ENCODE data around the gene PPFIBP1.
"Not testable (repeated sequence)": the region's sequence is repeated elsewhere in the genome, so short reads cannot be mapped to it uniquely, and the experiment has no call there.

PPFIBP1 gene

DNA sequence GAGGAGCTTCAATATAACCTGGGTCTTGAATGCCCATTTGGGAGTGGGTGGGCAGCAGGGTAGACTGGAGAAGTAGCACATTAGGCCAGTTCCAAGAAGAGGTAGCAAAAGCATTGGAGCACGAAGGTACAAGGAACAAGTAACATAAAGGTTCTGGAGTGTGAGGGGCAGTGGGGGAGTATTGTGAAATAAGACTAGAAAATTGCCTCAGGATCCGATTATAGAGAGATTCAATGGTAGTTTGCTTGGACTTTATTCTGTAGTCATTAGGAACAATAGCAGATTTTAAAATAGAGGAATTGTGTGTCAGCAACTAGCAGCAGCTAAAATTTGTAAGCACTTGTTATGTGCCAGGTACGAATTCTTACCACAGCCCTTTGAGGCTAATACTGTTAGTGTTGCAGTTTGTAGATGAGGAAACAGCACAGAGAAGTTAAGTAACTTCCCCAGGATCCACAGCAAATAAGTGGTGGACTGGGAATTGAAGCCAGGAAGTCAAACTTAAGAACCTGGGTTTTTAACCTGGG, 61.8 kb downstream of the PPFIBP1 start:
- no peak overlapping the region for H3K4me3 ChIP-seq (replicated peaks; ENCODE audit: low read depth, low read length)
- TF ChIP-seq, protein P1, sequence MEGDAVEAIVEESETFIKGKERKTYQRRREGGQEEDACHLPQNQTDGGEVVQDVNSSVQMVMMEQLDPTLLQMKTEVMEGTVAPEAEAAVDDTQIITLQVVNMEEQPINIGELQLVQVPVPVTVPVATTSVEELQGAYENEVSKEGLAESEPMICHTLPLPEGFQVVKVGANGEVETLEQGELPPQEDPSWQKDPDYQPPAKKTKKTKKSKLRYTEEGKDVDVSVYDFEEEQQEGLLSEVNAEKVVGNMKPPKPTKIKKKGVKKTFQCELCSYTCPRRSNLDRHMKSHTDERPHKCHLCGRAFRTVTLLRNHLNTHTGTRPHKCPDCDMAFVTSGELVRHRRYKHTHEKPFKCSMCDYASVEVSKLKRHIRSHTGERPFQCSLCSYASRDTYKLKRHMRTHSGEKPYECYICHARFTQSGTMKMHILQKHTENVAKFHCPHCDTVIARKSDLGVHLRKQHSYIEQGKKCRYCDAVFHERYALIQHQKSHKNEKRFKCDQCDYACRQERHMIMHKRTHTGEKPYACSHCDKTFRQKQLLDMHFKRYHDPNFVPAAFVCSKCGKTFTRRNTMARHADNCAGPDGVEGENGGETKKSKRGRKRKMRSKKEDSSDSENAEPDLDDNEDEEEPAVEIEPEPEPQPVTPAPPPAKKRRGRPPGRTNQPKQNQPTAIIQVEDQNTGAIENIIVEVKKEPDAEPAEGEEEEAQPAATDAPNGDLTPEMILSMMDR (IDR thresholded peaks at IDR 0.05; ENCODE audit: low read depth, low read length, missing control alignments): no peak
- no peak for DNase-seq (ENCODE audit: extremely low read depth, low read depth)

DNA sequence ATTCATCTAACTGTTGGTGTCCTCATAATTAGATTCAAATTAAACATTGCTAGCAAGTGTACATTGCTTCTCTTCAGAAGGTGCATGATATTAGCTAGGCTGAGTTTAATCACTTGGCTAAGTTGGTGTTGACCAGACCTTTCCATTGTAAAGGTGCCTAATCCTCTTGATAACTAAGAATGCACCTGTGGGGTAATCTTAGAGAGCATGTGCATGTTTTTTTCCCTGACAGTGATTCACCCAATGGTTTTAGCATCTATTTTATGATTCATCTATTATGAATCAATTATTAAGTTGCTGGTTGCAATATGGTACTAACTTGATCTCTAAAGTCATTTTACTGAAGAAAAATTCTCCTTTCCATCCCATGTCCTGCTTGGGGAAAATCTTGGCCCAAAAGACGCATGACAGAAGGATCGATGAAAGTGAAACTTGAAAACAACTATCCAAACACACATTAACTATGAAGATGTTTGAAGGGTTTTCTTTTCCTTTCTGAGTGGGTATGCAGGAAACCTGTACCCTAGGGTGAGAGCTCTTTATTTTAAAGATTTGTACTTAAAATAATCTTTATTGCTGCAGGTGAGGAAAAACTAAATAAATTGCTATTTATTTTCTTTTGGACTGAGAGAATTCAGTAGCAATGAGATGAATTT, 64.2 kb downstream of the PPFIBP1 start:
- not testable (repeated sequence) for DNase-seq (ENCODE audit: extremely low read depth, low read depth); H3K4me3 ChIP-seq (replicated peaks; ENCODE audit: low read depth, low read length)

DNA sequence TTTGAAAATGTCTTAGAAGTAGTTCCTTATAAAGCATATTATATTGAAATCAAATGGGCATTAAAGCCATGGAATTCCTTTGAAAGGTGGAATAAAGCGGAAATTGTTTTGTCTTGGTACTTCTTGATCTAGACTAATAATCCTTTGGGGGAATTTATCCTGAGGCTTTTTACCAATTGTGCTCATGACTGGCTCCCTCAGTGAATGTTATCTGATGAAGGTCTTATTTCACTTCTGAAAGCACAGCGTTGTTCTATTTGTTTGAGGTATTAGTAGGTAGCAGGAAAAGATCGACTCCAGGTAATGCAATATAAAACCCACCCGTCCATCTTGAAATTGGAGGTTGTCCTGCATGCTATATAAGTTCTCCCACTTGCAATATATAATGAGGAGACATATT, 64.8 kb downstream of the PPFIBP1 start:
- no peak for DNase-seq (ENCODE audit: extremely low read depth, low read depth)

DNA sequence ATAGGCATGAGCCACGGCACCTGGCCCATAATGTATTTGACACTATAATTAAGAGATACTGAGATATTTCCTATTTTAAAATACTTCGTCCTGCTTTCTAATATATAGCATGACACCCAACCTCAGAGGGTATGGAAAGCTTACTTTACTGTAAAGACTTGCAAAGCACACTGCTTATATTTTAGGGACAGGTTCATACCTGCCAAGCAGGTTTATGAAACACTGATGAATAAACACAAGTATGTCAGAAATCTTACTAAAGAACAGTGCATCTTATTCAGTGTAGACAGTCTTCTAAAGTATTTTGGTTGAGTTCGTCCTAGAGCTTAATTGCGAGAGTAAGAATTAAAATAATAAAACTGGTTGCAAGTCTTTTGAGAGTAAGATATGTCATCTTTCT, 65.4 kb downstream of the PPFIBP1 start:
- H3K4me3 ChIP-seq (replicated peaks; ENCODE audit: low read depth, low read length): no peak overlapping the region
- DNase-seq (ENCODE audit: extremely low read depth, low read depth): no peak
- TF ChIP-seq, protein P1 (IDR thresholded peaks at IDR 0.05; ENCODE audit: low read depth, low read length, missing control alignments): no peak

More for the DNA sequence above, 64.8 kb downstream of the PPFIBP1 start:
- H3K4me3 ChIP-seq (replicated peaks; ENCODE audit: low read depth, low read length): no peak overlapping the region
- TF ChIP-seq, protein P1 (IDR thresholded peaks at IDR 0.05; ENCODE audit: low read depth, low read length, missing control alignments): no peak

DNA sequence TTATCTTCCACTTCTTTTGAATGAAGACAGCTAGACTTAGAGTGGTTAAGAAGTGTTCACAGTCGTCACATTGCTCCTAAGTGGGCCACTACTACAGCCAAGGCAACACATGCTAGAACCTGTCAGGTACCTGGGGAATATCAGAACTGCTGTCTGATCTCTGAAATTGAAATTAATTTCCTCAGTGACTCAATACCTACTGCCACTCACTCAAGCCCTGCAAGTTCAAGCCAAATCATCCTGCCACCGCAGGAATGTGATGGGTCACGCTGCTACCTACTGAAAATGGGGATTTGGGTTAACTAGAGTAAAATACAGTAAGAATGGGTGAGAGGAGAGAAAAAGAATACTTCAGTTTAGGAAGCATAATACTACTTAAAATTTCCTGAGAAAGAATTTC, 67.7 kb downstream of the PPFIBP1 start:
- not testable (repeated sequence) for DNase-seq (ENCODE audit: extremely low read depth, low read depth); H3K4me3 ChIP-seq (replicated peaks; ENCODE audit: low read depth, low read length)

DNA sequence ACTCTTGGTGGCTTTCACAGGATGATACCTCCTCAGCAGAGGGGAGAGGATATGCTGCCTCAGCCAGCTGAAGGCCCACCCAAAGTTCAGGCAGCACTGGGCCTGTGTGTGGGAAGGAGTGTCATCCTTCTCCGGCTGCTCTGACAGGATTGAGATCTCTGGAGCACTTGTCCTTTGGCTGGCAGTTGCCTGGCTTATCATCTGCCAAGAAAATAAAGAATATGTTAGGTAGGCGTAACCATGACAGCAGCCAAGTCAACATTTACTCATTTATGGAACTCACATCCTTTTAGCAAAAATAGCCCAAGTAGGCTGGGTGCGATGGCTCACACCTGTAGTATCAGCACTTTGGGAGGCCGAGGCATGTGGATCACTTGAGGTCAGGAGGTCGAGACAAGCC, 68.5 kb downstream of the PPFIBP1 start:
- no peak overlapping the region for H3K4me3 ChIP-seq (replicated peaks; ENCODE audit: low read depth, low read length)
- DNase-seq (ENCODE audit: extremely low read depth, low read depth): no peak
- TF ChIP-seq, protein P1 (IDR thresholded peaks at IDR 0.05; ENCODE audit: low read depth, low read length, missing control alignments): no peak

DNA sequence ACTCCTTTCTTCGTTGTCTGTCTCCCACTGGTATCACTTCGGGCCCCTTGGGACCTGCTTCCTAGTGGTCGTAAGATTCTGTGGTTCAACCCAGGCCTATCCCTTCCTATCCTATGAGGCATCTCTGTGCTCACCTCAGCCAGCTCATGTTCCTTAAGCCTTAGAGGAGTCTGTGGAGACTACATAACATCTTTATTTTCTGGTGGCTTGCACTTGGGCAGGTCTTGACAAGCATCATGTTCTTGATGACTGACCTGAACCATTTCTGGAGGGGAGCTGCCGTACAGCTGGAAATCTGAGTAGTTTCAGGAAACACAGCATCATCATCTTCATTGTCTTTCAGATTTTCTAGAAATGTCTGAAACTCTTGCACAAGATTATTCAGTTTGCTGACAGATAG, 69.3 kb downstream of the PPFIBP1 start:
- no peak for DNase-seq (ENCODE audit: extremely low read depth, low read depth)
- TF ChIP-seq, protein P1 (IDR thresholded peaks at IDR 0.05; ENCODE audit: low read depth, low read length, missing control alignments): no peak
- H3K4me3 ChIP-seq (replicated peaks; ENCODE audit: low read depth, low read length): no peak overlapping the region

DNA sequence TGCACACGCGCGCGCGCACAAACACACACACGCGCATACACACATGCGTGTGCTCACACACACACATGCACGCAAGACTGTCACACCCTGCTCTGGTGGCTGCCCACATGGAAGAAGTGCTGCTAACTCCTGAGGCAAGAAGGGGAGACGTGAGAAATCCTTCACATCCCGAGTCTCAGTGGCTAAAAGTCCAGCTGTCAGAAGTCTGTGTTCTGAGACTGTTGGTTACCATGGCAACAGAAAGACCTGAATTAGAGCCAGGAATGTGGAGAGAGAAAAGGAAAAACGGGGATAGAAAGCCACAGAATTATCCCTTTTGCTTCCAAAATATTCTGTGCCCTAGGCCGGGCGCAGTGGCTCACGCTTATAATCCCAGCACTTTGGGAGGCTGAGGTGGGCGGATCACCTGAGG, 71.2 kb downstream of the PPFIBP1 start:
- TF ChIP-seq, protein P1 (IDR thresholded peaks at IDR 0.05; ENCODE audit: low read depth, low read length, missing control alignments): no peak
- DNase-seq (ENCODE audit: extremely low read depth, low read depth): peak; percentile 66
- no peak overlapping the region for H3K4me3 ChIP-seq (replicated peaks; ENCODE audit: low read depth, low read length)

DNA sequence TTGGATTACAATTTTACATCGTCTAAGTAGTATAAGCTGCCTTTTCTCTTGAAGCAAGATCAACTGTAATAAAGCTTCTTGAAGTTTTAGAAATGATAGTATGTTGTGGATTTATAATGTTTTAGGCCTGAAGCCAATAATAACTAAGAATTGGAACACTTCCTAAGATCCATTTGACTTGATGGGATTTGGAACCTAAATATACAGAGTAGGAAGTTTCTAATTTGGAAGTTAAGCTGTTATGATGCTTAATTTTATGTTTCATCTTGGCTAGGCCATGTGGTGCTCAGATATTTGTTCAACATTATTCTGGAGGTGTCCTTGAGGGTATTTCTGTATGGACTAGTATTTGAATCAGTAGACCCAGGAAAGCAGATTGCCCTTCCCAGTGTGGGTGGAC, 74.9 kb downstream of the PPFIBP1 start:
- DNase-seq (ENCODE audit: extremely low read depth, low read depth); H3K4me3 ChIP-seq (replicated peaks; ENCODE audit: low read depth, low read length): not testable (repeated sequence)

DNA sequence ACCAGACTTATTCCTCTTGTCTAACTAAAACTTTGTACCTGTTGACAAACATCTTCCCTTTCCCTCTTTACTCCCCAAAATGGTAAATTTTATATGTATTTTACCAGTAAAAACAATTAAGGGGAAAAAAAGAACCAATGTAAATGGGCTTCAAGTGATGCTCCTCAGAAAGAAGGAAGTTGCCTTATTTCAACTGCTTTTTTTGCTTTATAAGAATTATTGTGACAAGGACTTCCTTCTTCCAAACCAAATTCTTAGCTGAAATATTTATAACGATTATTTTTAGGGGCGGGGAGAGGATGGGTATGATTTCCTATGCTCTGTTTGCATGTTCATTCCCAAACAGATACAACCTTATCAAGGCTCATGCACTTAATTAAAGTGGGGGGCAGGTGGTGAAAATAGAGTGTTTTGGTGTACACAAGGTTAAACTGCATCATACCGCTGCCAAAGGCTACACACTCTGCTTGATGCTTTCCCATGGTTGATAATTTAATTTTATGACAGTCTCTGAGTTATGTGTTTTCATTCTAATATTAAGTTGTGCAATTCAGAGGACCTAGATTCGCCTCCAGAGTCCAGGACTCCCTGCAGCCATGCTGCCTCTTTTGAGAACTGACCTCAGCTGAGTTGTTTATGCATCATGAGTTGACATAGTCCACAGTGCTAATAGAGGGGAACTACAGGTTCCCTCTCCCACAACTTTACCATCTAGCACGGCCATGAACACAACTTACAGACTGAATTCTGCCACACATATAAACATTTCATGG, 77.2 kb downstream of the PPFIBP1 start:
- not testable (repeated sequence) for H3K4me3 ChIP-seq (replicated peaks; ENCODE audit: low read depth, low read length); DNase-seq (ENCODE audit: extremely low read depth, low read depth)

Data from HFF-Myc (cell line).